K562 (cell line): Measurements from ENCODE around the gene KRT222. TPM values are rescaled to one million over a fixed set of nuclear protein-coding genes. Genes with fewer than 3 reads are reported as not detected.

Experiments used
- FOXM1 ChIP-seq, 2 experiments: fragments of 450-650 bp in 1 of 2; sonication (generic) in 1 of 2; formaldehyde crosslinking in 1 of 2; IDR thresholded peaks; 2 replicates each; pipeline versions ENCODE4 v1.6.1 to v1.9.0; 2017 to 2022; ENCODE audit warnings: low read depth in 2 of 2, mild to moderate bottlenecking in 2 of 2, missing genetic modification reagents in 1 of 2, moderate library complexity in 1 of 2
- SIX5 ChIP-seq, 2 experiments: IDR thresholded peaks; 2 replicates each; pipeline ENCODE4 v1.6.1; 2011; ENCODE audit warnings: low read length in 2 of 2, borderline replicate concordance in 1 of 2, low read depth in 1 of 2, mild to moderate bottlenecking in 1 of 2, moderate library complexity in 1 of 2; ENCODE audit not compliant: insufficient read depth in 1 of 2
- ZNF354B ChIP-seq: fragments of 250-450 bp; sonication (Bioruptor Pico); IDR thresholded peaks from 2 replicates; pipeline ENCODE4 v1.4.0; 2020
- polyA plus RNA-seq, 8 experiments: library from polyadenylated mRNA; depleted of rRNA in 4 of 8; stranded (reverse) in 5 of 8; unstranded in 3 of 8; fragments of >200 nt; fragmentation: Nextera tagmentation in 2 of 8; fragmentation: Illumina TruSeq in 1 of 8; extraction: Ambion mirVana in 2 of 8; extraction: Trizol in 1 of 8; gene quantifications; 2 replicates each; pipeline versions ENCODE4 v1.2.1 to v1.2.3, GENCODE V29; 2011 to 2014; ENCODE audit warnings: inconsistent platforms in 1 of 8, missing spikeins in 1 of 8
- total RNA-seq, 7 experiments: library from RNA; depleted of rRNA in 6 of 7; stranded (reverse); fragments of >200 nt in 6 of 7; fragmentation: Illumina TruSeq in 2 of 7; extraction: Trizol in 2 of 7; gene quantifications; 2 replicates each; pipeline versions ENCODE4 v1.2.1 to v1.2.3, GENCODE V29; 2011 to 2021; ENCODE audit warnings: low replicate concordance in 1 of 7
- TF ChIP-seq, protein P1 (sequence below), 2 experiments: fragments of 450-650 bp in 1 of 2; sonication (generic) in 1 of 2; formaldehyde crosslinking in 1 of 2; IDR thresholded peaks; 2 replicates each; pipeline versions ENCODE4 v1.7.1 to v1.9.0; 2016 to 2022; ENCODE audit warnings: inconsistent platforms in 1 of 2, mild to moderate bottlenecking in 1 of 2, missing genetic modification reagents in 1 of 2

KRT222 gene
- total and polyA plus RNA-seq, 9 of the 15 experiments (the other 6 are each of a cell fraction or from before 2014, with no cell fraction given) = 0.03 to 0.11 (median 0.05) TPM; not detected in 5

- TF ChIP-seq ZNF354B (no peak), SIX5 (IDR thresholded peaks at IDR 0.05; ENCODE audit: borderline replicate concordance in 1 of 2, insufficient read depth in 1 of 2, low read depth in 1 of 2, low read length in 2 of 2) (no peak), FOXM1 (IDR thresholded peaks at IDR 0.05; ENCODE audit: low read depth) (no peak), FOXM1 (CRISPR knock-in tag; IDR thresholded peaks at IDR 0.05; ENCODE audit: low read depth) (no peak)
- TF ChIP-seq, protein P1, sequence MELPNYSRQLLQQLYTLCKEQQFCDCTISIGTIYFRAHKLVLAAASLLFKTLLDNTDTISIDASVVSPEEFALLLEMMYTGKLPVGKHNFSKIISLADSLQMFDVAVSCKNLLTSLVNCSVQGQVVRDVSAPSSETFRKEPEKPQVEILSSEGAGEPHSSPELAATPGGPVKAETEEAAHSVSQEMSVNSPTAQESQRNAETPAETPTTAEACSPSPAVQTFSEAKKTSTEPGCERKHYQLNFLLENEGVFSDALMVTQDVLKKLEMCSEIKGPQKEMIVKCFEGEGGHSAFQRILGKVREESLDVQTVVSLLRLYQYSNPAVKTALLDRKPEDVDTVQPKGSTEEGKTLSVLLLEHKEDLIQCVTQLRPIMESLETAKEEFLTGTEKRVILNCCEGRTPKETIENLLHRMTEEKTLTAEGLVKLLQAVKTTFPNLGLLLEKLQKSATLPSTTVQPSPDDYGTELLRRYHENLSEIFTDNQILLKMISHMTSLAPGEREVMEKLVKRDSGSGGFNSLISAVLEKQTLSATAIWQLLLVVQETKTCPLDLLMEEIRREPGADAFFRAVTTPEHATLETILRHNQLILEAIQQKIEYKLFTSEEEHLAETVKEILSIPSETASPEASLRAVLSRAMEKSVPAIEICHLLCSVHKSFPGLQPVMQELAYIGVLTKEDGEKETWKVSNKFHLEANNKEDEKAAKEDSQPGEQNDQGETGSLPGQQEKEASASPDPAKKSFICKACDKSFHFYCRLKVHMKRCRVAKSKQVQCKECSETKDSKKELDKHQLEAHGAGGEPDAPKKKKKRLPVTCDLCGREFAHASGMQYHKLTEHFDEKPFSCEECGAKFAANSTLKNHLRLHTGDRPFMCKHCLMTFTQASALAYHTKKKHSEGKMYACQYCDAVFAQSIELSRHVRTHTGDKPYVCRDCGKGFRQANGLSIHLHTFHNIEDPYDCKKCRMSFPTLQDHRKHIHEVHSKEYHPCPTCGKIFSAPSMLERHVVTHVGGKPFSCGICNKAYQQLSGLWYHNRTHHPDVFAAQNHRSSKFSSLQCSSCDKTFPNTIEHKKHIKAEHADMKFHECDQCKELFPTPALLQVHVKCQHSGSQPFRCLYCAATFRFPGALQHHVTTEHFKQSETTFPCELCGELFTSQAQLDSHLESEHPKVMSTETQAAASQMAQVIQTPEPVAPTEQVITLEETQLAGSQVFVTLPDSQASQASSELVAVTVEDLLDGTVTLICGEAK (IDR thresholded peaks at IDR 0.05) = no peak
- TF ChIP-seq, protein P1 (CRISPR knock-in tag; IDR thresholded peaks at IDR 0.05) = no peak
Measured at GRCh38 chr17:40703652-40704051, 38.7 kb upstream of the KRT222 start, which contains the start of gene KRT24 (continued).
